ENCODE results near the gene DNAI1.

DNA sequence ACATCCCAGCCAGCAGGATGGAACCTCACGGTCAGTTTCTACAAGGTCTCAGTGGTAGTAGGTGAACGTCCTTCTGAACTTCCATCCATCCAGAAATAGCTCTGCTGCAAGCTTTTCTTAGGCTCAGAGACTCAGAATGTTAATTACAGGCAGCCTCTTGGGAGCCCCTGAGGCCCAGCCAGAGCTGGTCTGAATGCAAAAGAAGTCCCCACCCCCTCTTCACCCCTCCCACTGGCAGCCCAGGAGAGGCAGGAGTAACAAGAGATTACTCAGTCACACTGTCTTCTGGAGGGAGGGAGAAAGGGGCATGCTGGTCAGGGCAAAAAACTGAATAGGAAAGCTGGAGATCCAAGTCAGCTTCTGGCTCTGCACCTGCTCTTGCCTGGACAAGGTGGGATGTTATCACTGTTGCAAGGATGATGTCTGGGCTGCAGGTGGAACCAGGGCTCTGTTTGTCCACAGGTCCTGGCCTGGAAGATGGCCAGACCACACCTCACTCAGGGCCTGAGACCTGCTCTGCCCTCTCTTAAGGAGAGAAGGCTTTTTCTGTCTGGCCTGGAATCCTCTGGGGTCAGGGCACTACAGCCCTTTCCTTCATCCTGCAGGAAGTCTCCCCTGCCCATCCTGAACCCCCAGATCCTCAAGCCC lies 55.1 kb downstream of the DNAI1 start:
- TF ChIP-seq, protein P1, sequence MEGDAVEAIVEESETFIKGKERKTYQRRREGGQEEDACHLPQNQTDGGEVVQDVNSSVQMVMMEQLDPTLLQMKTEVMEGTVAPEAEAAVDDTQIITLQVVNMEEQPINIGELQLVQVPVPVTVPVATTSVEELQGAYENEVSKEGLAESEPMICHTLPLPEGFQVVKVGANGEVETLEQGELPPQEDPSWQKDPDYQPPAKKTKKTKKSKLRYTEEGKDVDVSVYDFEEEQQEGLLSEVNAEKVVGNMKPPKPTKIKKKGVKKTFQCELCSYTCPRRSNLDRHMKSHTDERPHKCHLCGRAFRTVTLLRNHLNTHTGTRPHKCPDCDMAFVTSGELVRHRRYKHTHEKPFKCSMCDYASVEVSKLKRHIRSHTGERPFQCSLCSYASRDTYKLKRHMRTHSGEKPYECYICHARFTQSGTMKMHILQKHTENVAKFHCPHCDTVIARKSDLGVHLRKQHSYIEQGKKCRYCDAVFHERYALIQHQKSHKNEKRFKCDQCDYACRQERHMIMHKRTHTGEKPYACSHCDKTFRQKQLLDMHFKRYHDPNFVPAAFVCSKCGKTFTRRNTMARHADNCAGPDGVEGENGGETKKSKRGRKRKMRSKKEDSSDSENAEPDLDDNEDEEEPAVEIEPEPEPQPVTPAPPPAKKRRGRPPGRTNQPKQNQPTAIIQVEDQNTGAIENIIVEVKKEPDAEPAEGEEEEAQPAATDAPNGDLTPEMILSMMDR (IDR thresholded peaks at IDR 0.05), result no peak
- TF ChIP-seq POLR2A (IDR thresholded peaks at IDR 0.05) (no peak), EP300 (IDR thresholded peaks at IDR 0.05) (no peak)

All from tibial nerve (tissue), 4 donors.